GM18867 (cell line): ENCODE results near the gene PACSIN2.
"Not testable (repeated sequence)": the region's sequence is repeated elsewhere in the genome, so short reads cannot be mapped to it uniquely, and the experiment has no call there.

Source experiments
- ATAC-seq: cut with Tn5 transposase; IDR thresholded peaks from one replicate; pipeline ENCODE4 v1.9.1; 2021; ENCODE audit warnings: mild to moderate bottlenecking, moderate library complexity; ENCODE audit not compliant: unreplicated experiment

Gene PACSIN2

DNA sequence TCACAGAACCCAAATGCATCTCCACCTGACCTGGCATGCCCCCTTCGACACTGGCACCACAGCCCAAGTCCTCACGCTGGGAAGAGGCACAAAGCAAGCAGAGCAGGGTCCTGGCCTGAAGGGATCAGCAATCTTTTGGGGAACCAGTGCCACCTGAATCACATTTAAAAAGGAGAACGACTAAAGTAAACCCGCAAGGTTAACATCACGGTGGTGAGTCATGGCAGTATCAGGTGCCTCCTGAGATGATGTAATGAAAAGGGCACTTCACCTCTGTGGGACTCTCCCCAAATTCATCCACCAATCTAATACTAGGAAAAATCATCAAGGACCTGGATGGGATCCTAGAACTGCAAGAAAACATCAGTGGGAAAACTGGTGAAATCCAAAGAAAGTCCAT, 44.9 kb downstream of the PACSIN2 start:
- no peak for ATAC-seq

DNA sequence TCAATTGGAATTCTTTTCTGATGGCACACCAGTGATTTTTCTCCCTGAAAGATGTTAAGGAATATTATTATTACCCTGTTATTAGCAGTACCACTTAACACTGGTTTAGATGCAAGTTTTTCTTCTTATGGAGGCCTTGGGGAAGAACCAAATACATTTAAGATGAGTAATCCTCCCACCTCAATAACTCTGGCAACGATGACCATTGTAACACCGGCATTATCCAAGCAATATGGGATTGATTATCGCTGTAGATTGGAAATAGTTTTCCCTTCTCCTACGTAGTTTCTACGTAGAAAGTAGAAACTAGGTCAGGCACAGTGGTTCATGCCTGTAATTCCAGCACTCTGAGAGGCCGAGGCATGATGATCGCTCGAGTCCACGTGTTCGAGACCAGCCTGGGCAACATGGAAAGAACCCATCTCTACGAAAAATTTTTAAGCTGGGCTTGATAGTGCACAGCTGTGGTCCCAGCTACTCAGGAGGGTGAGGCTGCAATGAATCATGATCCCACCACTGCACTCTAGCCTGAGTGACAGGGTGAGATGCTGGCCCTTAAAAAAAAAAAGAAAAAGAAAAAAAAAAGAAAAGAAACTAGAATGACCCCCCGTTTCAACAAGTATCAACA, 45.5 kb downstream of the PACSIN2 start:
- ATAC-seq, result no peak

DNA sequence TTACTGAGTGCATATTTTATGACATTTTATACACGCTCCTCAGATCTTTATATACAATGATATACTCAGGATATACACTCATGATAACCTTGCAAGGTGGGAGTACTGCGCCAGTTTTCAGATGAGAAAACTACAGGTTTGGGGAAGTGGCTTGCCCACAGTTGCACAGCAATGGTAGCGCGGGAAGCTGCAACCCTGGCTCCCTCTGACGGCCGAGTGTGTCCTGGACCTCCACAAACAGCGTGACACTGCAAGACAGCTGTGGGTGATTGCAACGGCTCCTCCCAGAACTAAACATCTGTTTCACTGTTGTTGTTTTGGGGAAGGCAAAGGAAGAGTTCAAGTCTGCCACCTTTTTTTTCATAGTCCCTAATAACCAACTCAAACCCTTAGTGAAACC, 47.0 kb downstream of the PACSIN2 start:
- no peak for ATAC-seq

DNA sequence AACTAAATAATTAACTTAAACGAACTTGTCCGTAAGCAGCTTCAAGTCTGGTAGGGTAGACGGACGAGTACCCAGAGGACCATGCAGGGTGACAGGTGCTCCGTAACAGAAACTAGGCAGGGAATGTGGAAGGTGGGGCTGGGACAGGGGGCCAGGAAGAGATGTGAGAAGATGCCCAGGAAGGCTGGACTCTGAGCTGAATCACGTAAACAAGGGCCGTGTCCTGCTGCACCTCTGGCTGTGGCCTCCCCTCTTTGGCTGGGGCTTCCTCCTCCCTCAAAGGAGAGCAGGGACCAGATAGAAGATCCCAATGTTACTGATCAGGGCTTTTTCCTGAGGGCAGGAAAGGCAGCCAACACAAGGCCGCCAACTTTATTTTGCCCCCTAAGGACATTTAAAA, 47.9 kb downstream of the PACSIN2 start:
- ATAC-seq, result no peak

DNA sequence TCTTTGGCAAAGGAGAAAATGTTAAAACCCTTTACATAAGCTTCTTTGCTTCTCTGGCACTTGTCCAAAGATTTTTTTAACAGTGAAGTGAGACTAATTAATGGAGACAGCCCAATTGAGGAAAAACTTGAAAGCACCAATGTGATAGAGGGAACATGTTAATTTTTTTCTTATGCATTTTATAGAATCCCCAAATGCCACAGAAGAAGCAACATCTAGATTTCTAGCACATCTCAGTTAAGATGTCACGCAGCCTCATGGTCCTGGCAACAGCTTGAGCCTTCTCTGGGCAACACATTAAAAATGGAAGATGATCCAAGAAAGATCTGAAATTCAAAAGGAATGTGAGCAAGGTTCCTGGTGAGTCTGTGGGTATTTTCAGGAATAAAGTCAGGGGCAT, 48.5 kb downstream of the PACSIN2 start:
- ATAC-seq, result no peak

DNA sequence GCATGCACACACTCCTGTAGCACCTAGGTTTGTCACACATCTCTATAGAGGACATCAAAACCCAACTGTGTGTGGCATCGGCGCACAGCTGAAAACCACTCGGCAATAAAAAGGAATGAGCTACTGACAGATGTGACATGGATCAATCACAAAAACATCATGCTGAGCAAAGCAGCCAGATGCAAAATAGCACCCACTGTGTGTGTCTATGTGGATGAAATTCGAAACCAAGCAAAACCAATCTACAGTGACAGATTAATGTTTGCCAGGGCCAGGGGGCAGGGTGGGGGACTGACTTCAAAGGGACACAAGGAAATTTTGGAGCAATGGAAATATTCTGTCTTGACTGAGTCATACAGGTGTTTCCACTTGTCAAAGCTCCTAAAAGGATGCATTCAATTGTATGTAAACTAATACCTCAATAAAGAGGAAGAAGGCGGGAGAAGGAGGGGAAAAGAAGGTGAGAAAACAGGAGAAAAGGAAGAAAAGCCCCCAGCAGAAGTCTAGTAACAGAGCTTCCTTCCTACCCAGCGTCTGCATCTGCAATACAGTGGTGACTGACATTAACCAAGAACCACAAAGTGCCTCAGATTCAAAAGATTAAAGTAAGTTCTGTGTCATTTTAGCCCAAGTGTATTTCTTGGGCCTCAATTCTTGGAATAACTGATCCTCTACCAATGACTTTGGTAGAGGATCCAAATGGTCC, 49.8 kb downstream of the PACSIN2 start:
- no peak for ATAC-seq

DNA sequence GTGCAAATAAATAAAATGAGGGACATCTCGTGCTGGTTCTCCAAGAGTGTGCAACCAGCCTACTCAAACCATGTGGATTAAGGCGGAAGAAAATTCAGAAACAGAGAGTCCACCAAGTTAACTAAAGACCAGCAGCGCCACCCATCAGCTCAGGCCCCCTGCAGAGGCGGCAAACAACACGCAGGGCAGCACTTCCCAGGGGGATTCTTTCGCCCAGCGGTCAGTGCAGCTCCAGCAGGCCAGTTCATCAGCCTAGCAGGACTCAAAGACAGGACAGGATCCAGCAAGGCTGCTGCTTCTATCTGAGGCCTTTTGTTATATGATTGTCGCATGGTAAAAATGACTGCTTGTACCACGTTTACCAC, 51.7 kb downstream of the PACSIN2 start:
- ATAC-seq, result no peak

DNA sequence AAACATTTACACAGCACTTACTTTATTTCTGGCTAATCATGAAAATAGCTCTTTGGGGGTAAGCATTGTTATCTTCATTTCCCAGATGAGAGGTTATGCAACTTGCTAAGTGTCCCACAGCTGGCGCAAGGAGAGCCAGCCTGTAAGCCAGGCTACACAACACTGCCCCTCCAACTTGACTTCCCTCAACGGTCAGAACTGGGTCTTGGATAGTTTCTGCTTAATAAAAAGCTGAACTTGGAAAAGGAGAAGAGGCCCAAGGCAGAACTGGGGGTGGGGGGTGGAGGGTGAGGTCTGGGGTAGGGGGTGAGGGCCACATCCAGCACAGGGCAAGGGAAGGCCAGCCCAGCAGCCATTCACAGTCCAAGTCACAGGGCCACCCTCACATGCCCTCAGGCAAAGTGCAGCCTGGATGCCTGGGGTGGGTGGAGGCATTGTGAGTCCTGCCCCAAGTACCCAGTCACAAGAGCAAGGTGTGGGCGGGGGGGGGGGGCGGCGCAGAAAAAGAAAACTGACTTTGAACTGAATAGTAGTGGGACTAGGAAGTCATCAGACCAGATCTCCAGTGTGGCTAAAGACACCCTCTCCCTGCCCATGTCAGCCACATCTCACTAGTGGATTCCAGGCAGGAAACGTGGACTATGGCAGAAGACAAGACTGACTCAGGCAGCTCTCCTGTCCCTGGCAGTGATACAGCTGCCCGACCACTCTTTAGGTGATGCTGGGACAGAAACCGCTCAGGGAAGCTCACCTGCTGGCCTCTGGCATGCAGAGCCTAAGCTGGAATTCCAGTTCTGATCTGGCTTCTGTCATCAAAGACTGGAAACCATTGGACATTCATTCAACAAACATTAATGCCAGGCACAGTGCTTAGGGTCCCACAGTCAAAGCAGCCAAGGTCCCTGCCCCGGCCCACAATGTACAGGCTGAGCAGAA, 52.4 kb downstream of the PACSIN2 start:
- ATAC-seq, result no peak

DNA sequence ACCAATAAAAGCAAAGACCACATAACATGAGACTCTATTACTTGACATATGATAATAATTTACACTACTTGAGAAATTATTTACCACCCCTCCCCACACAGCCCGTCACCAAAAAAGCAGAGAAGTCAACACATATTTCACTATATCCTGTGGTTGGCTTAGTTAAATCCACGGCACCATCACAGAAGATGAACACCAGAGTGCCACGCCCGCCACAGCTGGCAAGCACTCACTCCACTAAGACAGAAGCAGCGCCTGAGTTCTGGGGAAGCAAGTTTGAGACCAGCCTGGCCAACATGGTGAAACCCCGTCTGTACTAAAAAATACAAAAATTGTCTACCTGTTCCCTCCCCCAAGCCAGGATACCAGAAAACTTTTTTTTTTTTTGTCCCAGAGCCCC, 53.1 kb downstream of the PACSIN2 start:
- no peak for ATAC-seq

DNA sequence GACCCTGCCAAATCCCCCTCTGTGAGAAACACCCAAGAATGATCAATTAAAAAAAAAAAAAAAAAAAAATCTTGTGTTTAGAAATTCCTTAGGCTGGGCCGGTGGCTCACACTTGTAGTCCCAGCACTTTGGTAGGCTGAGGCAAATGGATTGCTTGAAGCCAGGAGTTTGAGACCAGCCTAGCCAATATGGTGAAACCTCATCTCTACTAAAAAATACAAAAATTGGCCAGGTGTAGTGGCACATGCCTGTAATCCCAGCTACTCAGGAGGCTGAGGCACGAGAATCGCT, 53.6 kb downstream of the PACSIN2 start:
- not testable (repeated sequence) for ATAC-seq

DNA sequence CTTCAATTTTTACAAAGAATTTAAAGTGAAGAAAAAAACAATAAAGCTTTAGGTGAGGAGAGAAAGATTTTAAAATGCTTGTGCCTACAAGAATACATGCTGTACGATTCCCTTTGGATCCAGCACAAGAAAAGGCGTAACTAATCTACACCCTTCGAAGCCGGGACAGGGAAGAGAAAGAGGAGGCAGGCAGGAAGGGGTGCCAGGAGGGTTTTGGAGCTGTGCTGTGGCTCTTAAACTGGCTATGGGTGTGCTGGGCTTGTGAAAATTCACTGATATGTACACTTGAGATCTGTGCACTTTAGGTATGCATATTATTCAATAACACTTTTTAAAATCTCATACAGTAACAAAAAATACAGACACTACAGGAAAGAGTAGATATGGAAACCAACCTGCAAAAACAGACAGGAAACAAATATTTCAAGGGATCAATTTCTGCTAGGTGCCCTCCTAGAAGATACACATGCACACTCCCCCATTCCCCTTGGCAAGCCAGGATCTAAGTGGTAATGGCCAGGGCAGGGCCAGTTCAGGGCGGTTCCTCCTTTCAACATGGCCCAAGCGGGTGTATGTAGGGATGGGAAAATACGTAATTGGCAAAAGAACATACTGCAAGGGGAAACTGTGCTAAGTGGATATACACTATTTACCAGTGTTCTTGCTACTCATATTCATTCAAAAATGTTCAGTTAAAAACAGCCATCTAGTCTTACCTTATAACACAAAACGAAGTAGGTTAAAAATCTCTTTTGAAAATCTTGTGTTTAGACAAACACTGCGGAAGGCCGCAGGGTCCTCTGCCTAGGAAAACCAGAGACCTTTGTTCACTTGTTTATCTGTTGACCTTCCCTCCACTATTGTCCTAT, 54.2 kb downstream of the PACSIN2 start:
- no peak for ATAC-seq

DNA sequence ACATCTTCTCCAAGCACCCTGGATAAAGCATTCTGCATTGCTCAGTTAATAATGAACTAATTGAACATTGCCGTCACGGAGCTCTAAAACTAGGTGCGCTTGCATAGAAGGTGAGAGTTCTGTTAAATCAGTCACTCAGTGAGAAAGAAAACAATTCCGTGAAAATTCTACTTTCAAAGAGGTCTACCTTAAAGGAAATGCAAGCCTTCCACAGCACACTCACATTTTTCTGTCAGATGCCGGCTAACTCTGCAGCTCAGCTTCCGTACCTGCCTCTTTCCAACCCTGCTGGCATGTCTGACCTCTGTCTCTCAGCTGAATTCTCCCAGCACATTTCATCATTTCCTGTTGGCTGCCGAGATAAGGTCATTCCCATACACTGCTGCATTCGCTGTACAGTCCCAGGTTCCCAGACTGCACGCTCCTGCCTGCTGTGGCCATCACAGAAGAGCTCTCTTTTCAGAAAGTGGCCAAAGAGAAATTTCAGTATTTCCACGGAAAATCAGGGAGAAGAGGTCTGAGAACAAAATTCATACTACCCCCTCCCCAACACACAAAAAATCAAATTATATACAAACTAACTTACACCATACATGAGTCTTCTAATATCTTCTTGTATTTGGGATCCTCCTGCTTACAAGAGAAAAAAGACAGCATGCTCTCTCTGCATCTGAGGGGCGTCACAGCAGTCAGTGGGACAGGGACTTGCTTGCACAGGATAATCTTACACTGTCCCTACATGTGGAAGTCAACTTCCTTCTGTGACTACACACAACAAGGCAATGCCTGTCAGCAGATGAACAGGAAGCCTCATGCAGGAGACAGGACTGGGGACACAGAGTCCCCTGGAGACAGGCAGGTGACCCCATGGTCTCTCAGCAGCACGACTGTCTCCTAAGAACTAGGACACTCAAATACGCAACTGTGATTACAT, 55.1 kb downstream of the PACSIN2 start:
- no peak for ATAC-seq

DNA sequence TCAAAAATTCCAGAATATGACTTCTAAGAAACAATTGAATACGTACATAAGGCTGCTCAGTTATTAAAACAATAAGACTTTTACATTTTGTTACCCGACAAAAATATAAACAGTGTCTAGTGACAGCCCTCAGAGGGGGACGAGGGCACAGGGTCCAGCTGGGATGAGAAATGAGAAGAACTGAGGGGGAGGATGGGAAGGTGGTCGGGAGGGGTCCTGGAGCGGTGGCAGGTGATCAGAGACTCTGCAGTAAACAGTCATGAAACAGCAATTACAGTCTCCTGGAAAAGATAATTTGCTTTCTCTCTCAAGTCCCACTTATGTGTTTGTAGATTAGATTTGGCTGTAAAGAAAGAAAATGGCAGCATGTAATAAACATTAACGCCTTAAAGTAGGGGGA, 56.0 kb downstream of the PACSIN2 start:
- no peak for ATAC-seq

DNA sequence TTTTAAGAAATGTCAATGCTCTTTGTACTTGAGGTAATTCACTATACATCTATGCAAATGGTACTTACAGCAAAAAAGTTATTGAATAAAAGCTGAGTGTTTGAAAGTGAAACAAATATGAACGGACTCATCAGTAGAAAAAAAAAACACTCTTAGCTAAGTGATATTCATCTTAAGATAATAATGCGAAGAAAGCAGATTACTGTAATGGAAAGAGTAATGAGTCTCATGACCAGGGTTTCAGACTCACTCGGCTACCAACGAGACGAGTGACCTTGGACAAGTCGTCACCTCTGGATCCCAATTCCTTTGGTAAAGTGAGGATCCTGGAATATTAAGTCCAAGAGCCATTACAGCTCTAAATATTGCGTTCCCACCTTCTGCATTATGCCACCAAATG, 57.0 kb downstream of the PACSIN2 start:
- ATAC-seq, result no peak

DNA sequence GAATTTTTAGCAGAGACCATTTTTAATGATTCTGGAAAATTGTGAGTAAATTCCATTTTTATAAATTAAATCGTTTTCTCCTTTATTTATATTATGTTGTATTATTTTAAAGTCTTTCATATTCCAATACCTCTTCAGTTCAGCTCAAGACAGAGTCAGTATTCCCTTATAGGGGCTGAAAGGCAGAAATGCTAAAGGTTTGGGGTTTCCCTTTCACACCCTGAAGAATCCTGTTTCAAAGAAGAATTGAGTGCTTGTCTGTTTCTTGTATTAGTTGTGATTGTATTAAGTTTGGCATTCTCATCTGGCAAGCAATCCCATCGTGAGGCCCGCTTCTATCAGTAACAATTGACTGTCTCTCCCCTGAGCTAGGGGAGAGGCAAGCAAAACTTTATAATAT, 57.4 kb downstream of the PACSIN2 start:
- no peak for ATAC-seq

DNA sequence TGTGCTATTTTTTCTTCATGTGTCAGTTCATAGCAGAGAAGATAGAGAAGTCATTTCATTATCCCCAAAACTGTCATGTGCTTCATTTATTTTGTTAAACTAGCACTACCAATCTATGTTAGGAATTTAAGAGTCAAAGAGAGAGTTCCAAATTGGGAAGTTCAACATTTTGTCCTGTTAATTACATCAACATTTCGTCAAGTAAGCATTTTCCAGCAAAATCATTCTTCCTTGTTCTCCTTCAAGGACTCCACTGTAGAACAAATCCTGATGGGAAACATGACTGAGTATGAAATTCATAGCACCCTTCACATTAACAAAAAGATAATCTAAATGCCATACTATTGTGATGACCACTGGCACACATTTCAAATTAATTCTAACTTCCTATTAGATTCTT, 59.1 kb downstream of the PACSIN2 start:
- no peak for ATAC-seq

DNA sequence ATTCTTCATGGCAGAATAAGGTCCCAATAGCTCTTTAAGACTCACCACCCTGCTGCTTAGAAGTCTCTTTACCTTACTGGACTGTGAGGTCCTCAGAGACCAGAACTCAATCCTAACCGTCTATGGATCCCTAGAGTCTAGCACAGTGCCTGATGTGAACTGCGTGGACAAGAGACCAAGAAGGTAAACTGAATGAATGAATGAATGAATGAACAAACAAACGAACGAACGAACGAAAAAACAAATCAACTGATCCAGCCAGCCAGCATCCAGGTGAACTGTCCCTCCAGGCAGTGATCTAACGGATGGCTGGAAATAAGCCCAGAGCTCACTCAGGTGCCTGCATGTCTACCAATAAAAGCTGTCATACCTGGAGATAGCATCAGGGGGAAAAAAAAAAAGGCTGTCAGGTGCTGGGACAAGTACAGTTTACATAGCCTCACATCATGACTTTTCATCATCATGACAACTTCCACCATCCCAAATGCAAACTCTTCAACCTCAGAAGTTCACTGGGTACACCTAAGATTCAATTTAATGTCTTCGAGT, 59.8 kb downstream of the PACSIN2 start:
- no peak for ATAC-seq

DNA sequence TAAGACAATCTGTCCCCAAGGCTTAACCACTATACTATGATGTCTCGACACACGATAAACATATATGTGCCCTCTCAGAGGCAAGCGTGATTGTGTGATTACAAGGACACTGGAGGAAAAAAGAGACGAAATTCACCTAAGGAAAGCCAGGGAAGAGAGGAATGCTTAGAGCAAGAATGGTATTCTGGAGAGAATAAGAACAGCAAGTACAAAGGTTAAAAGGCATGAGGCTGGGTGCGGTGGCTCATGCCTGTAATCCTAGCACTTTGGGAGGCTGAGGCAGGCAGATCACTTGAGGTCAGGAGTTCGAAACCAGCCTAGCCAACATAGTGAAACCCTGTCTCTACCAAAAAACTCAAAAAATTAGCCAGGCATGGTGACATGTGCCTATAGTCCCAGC, 61.2 kb downstream of the PACSIN2 start:
- ATAC-seq, result not testable (repeated sequence)

DNA sequence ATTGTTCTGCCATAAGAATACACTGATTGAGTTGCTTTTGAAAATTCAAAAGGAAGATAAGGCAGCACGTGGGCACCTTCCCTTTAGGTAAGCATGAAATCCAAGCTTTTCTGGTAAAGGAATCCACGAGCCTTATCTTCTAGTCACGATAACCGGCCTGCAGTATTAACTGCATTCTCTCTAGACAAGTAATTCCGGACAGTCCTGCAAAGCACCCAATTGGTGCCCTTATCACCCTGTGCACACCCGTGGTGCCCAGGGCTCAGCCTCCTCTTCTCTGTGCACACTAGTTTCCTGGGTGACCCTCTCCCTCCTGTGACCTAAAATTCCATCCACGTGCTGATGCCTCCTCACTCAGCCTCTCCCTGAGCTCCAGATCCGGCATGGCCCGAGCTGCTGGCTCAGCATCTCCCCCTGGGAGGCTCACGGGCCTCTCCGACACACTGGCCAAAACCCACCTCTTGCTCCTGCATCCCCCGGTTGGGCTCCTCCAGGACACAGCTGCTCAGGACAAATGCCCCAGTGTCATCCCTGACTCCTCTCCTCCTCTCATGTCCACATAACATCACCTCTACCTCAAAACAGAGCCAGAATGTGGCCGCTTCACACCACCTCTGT, 63.7 kb downstream of the PACSIN2 start:
- ATAC-seq, result no peak
